RKO (cell line): ENCODE data around the gene ARHGAP40.

Experiments used
- DNase-seq: peaks from one replicate; pipeline ENCODE4 v3.0.0-alpha.2; 2016; ENCODE audit warnings: low spot score

Gene ARHGAP40

DNA sequence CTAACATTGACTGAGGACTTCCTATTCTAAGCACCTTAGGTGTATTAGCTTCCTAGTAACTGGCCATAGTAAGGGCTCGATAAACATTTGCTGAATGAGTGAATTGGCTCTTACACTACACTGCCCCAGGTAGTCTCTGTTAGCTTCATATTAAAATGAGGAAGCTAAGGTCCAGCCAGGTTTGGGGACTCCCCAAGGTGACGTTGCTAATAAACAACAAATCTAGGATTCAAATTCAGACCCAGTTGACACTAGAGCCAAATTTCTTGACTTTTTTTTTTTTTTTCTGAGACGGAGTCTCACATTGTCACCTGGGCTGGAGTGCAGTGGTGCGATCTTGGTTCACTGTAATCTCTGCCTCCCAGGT lies 16.2 kb downstream of the ARHGAP40 start:
- no peak for DNase-seq

DNA sequence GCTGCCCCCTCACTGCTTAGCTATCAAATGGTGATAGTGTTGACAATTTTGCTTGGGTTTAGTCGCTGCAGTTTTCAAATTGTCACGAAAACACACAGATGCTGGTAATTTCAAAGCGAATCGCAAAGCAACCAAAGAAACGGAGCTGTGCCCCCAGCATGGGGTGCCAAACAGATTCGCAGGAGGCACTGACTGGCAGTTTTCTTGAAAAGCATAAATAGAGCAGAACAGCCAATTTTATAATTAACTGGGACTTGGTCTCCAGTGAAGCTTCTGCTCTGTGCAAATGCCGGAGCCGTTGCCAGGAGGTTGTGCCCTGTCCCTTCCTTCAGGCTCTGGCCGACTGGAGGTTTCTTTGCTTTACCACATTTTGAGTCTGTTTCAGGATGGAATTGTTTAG lies 18.8 kb downstream of the ARHGAP40 start:
- DNase-seq = no peak

DNA sequence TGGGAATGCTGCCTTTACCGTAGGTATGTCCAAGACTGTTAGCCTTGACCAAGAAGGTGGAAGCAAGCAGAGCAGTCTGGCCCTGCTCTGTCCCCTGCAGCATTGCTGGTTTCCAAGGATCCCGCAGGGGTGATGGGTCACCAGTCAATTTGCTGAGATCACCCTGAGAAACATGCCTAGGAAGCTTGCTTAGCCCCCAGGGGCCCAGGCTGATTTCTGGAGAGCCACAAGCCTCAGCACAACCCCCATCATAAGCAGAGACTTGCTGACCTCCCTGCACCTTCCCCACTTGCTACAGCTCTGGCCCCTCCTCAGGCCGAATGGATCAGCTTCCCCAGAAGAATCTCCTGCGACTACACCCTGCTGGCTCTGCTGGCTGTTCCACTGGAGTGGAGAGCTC lies 21.5 kb downstream of the ARHGAP40 start:
- DNase-seq = no peak

DNA sequence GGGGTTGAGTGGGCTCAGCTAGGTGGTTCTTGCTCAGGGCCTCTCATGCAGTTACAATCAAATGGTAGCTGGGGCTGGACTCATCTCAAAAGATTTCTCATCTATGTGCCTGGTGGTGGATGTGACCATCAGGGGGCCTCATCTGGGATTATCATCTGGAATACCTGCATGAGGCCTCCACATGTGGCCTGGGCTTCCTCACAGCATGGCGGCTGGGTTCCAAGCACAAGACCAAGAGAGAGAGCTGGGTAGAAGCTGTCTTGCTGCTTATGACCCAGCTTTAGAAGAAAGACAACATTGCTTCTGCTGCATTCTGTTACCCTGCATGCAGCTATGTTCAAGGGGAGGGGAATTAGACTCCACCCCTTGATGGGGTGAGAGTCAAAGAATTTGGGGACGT lies 22.5 kb downstream of the ARHGAP40 start:
- DNase-seq = no peak

DNA sequence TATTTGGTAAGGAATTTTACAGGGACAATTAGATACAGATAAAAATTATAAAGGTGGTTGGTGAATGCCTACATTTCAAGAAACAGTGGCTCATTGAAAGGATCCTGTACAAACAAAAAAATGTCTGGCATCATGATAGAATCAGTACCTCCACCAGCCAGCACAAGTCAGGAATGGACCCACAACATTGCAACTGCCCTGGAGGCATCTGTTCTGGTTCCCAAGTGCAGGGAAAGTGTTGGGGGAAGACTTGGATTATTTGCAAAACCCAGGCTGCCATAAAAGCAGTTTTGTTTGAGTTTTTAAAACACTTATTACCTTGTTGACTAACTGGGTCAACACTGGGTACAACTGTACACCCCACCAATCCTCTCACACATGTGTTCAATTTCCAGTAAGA lies 24.3 kb downstream of the ARHGAP40 start:
- no peak for DNase-seq

DNA sequence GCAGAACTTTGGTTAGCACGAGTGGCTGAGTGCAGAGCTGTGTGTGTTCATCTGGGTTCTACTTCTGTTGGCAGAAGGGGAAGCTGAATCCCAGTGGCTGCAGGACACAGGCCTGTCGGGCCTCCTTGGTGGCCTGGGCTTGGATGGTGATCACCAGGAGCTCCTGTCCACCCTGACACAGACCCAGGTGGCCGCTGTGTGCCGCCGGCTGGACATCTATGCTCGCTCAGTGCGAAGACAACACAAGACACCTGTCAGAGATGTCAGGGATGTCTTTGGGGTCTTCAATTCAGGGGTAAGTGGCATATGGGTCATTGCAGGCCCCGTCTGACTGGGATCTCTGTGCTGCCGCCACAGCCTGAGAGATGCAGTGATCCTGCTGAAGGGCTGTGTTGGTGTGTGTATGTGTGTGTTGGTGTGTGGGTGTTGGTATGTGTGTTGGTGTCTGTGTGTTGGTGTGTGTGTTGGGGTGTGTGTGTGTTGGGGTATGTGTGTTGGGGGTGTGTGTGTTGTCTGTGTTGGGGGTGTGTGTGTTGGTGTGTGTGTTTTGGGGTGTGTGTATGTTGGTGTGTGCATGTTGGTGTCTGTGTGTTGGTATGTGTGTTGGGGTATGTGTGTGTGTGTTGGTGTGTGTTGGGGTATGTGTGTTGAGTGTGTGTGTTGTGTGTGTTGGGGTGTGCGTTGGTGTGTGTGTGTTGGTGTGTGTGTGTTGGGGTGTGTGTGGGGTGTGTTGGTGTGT lies 25.5 kb downstream of the ARHGAP40 start:
- DNase-seq = no peak

DNA sequence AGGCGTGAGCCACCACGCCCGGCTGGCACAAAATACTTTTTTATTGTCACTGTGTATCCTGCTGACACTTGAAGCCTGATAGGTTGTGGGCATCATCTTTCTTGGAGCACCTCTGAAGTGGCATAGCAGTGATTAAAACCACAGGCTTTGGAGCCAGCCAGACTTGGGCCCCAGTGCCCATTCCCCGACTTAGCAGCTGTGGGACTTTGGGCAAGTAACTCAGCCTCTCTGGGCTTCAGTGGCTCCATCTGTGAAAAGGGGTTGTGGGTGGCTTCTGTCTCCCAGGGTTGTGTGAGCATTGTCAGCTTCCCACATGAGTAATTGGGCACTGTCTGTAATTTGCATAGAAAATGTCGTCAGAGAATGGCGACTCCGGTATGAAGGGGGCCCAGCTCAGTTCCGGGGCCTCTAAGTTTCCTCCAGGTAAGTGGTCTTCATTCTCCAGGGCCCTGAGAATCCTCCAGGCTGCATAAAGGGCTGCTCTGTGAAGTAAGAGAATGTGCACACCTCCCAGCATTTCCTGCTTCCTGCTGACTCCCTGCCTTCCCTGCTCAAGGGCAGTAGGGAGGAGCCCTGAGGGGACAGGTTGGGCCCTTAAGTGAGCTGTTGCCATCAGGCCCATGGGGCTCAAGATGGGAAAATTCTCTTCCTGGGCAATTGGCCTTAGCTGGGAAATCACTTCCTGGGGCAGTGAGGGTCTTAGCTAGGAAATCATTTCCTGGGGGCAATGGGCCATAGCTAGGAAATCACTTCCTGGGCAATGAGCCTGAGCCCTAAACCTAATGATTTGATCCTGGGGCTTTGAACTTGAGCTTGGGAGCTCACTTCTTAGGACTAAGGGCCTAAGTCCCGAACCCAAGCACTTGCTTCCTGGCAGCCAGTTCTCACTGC lies 27.2 kb downstream of the ARHGAP40 start:
- no peak for DNase-seq

DNA sequence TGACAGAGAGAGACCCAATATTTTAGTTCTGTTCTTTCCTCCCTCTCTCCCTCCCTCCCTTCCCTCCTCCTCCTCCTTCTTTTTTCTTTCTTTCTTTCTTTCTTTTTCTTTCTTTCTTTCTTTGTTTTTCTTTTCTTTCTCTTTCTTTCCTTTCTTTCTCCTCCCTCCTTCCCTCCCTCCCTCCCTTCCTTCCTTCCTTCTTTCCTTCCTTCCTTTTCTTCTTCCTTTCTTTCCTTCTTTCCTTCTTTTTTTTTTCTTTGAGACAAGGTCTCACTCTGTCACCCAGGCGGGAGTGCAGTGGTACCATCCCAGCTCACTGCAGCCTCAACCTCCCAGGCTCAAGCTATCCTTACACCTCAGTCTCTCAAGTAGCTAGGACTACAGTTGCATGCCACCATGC lies 28.4 kb downstream of the ARHGAP40 start:
- DNase-seq = no peak

DNA sequence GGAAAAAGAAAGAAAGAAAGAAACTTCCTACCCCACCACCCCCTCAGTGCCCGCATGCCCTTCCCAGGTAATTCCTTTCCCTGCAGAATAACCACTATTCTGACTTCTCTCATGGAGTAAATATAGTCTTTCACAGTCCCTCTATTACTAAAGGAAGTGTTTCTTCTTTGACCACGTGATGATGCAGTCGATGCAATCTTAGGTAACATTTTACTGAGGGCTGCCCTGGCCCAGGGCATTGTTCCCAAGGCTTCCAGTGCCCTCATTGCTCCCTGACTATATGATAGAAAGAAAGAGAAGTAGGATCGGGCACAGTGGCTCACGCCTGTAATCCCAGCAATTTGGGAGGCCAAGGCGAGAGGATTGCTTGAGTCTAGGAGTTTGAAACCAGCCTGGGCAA lies 29.1 kb downstream of the ARHGAP40 start:
- no peak for DNase-seq

DNA sequence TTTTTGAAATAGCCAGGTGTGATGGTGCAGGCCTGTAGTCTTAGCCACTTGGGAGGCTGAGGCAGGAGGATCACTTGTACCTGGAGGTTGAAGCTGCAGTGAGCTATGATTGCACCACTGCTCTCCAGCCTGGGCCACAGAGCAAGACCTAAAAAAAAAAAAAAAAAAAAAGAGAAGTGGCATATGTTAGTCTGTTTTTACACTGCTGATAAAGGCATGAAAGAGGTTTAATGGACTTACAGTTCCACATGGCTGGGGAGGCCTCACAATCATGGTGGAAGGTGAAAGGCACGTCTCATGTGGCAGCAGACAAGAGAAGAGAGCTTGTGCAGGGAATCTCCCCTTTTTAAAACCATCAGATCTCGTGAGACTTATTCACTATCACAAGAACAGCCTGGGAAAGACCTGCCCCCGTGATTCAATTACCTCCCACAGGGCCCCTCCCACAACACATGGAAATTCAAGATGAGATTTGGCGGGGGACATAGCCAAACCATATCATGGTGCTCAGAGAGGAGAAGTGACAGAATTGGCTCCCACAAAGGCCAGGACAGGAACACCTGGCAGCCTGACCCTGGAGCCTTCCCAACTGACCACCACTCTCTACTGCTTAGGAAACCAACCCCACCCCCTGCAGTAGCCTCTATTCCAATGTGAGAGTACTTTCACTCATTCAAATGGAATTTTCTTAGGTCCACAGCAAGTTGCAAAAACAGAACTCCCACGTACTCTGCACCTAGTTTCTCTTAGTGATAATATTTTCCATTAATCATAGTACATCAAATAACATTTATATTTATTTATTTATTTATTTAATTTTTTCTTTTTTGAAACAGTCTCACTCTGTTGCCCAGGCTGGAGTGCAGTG lies 29.8 kb downstream of the ARHGAP40 start:
- DNase-seq = no peak

DNA sequence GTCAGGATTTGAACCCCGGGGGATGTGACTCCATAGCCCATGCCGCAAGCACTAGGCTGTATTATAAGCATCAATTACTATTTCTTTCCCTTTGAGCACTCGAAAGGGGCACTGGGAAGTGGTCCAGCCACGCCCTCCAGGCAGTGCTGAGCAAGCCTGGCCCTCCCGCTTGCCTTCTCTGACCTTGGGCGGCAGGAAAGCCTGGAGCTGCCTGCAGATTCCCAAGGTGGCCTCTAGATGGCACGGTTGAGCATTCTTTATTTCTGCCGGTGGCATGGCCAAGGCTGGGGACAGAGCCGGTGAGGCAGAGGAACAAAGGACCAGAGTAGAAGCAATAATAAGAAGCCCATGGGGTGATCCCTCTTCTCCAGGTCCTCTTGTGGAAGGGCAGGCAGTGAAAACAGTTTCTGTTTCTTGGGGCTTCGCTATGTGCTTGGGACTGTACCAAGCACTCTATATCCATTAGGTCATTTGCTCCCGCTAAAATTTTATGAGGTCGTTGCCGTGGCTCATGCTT lies 32.0 kb downstream of the ARHGAP40 start:
- peak; percentile 84 for DNase-seq

DNA sequence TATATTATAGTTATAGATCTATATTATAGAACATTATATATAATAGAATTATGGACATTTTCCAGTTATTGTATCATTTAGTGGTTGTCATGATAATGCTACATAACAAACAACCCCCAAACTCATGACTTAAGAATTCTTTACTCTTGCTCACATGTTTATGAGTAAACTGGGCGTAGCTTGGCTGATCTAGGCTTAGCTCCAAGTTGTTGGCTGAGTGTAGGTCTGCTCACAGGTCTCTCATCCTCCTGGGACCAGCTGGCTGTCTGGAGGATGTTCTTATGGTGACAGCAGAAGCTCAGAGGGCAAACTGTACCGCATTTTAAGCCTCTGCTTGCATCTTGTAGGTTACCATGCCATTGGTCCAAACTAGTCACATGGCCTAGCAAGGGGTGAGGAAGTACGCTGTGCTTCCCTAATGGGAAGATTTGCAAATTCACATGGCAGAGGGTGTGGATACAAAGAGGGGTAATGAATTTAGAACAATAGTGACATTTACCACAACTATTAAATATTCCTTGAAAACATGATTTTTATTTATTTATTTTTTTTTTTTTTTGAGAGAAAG lies 34.2 kb downstream of the ARHGAP40 start:
- peak; percentile 81 for DNase-seq

DNA sequence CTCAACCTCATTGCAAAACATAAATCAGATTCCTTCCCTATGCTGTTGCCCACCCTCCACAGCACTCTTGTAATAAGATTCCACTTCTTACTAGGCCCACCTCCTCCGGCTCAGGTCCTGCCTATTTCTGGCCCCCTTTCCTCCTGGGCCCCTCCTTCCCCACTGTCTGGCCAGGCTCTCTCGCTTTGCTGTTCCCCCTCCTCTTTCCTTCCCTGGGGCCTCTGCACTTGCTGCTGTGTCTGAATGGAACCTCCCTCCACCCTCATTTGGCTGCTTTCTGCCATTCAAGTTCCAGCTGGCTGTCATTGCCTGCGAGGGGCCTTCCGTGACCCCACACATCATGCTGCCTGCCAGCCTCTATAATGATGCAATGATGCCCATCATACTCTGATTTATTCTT lies 38.9 kb downstream of the ARHGAP40 start:
- no peak for DNase-seq

DNA sequence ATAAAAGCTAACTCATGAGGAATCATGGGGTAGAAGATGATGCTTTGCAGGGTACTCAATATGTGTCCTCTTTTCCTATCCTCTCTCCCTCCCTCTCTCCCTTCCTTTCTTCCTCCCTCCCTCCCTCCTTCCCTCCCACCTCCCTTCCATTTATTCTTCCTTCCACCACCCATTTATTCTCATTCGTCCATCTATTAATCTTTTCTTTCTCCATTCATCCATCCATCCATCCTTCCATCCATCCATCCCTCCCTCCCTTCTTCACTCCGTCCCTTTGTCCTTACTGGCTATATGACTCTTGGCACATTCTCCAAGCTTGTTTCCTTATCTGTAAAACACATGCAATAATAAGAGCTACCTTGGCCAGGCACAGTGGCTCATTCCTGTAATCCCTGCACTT lies 40.9 kb downstream of the ARHGAP40 start:
- DNase-seq = no peak

DNA sequence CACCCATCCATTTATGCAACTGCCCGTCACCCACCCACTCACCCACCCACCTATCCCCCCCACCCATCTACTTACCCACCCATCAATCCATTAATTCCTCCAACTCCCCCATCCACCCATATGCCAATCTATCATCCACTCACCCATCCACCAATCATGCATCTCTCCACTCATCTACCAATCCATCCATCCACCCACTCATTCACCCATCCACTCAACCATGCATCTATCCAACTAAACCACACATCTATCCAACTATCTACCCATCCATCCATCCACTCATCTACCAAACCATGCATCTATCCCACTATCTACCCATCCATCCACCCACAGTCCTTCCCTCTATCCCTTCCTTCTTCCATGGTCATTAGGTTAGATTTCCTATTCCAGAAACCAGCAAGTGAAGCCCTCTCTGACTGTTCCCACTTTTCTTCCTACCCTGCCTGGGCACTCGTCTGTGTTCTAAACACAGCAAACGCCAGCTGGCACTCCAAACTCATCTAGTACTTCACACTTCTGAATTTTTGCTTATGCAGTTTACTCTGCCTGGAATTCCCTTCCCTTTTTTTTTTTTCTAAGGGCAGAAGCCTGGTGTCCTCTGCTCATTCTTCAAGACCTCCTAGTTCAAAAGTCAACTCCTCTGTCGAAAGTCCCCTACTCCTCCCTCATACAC lies 43.1 kb downstream of the ARHGAP40 start:
- DNase-seq = no peak

DNA sequence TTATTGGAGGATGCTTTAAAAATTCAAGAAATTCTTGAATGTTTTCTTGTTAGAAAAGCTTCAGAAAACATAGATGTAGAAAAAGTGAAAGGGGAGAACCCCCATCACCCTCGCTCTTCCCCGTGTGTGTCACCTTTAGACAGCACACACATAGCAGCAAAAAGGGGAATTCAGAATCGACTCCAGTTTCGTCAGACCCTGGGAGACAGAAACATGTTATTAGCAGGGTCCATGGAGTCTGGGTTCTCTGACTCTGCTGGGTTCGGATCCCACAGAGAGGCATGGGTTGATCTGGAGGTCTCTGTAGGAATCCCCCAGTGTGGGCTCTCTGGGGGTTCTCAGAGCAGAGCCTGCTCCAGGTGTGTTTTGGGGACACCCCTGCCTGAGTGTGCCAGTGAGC lies 43.7 kb downstream of the ARHGAP40 start:
- DNase-seq = no peak

DNA sequence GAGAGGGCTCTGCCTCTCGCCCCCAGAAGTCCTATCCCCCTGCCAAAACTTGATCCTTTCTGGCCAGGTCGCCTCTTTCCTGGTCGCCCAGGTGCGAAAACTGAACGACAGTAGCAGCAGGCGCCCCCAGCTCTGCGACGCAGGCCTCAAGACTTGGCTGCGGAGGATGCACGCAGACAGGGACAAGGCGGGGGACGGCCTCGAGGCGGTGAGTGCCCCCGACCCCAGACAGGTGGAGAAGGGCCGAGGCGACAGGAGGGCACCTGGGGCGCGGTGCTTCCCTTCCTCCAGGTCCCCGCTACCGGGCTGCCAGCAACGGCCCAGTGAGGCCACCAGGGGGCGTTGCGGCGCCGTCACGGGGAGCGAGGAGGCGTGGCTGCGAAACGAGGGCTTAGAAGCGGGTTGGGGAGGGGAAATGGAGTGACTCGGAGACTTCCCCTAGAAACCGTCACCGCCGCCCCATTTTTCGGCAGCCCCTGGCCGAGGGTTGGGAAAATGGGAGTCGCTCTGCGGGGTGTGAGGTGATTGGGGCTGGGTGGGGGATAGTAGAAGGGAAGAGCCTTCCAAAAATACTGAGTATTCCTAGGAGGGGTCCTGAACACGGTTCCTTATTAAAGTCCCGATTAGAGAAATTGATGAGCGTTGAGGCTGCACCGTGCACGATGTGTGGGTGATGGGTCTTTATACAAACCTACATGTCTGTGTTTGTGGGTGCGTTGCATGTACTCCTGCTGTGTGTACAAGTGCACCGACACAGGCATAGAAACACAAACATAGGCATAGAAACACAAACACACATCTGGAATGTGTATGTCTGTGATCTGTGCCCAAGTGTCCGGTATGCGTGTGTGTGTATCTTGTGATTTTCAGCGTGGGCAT lies 44.6 kb downstream of the ARHGAP40 start:
- peak; percentile 78 for DNase-seq

DNA sequence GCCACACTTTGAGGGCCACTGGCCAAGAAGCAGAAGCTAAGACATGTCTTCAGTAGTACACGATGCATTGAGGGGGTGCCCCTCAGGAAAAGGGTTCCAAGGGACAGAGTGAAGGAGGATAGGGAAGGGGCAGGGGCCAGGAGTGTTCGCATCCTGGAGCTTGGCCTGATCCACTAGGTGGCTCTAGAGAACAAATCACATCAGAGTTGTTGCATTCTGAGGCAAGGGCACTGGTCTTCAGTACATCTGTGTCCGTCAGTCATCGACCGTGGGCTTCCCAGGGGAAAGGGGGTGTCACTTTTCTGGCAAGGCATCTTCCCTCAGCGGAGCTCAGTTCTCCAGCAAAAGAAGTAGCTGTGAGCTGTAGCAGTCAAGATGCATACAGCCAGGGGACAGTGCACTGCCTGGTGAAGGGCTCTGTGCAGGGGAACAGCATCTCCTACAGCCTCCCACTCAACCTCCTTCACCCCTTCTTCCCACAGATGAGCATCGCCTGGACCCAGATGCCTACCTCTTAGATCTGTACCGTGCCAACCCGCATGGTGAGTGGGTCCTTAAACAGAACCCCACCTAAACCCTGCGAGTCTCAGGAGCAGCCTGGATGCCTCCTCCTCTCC lies 47.8 kb downstream of the ARHGAP40 start:
- DNase-seq = peak; percentile 48

DNA sequence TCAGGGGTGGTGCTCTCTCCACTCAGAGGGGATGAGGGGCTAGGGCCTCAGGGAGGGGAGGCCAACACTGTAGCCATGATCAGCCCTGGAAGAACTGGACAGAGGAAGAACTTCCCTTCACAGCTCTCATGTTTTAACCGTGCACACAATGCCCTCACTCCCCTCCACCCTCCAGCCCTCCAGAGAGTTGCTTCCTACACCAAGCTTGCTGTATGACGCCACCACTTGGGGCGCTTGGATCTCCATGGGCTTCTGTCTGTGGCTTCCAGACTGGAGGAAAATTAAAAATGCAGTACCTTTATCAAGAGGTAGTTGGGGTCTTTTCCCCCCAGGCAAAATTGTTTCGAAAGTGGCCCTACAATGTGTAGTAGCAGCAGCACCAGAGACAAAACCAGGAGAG lies 48.4 kb downstream of the ARHGAP40 start:
- no peak for DNase-seq

DNA sequence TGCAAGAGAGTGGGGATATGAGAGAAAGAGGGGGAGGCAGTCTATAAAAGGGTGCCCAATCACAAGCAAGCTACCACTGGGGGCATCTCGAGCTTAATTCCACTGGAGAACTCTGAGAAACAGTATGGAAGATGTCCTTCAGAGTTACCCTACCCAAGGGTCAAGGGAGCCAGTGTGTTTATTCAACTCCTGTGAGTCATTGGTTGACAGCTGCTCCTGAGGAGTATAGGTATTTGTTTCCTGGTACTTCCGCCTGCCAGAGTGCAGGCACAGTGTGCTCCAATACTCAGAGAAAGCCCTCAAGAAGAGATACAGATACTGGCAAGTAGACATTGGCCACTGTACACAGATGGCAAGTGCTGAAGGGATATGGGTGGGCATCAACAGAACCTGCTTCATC lies 49.5 kb downstream of the ARHGAP40 start:
- DNase-seq = no peak
